ENCODE measurements around the gene POU2AF1.

DNA sequence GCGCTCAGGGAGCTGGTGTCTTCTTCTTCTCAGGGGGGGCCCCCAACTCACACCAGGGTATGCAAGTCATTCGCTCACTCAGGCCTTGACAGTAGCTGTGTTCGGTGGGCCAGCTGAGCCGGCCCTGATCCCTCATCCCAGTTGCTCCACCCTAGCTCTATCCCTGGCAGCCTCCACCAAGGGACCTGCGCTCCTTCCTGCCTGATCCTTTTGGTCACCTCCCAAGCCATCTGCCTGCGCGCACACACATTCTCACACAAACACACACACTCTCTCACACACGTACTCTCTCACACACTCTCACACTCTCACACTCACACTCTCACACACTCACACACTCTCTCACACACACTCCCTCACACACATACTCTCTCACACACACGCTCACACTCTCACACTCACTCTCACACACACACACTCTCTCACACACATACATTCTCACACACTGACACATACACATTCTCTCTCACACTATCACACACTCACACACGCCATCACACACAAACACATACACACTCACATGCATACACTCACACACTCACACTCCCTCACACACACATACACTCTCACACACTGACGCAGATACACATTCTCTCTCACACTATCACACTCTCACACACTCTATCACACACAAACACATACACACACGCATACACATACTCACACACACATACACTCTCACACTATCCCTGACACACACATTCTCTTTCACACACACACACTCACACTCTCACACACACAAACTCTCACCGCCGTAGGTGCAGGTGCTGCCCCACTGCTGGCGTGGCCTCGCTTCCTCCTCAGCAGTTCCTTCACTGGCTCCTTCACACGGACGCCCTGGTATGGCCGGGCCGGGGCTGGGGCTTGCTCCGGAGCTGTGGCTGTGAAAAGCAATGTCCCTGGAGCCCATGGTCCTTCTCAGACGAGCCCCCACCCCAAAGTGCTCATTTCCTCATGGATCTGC lies 20.8 kb downstream of the POU2AF1 start:
- TF ChIP-seq, protein P1, sequence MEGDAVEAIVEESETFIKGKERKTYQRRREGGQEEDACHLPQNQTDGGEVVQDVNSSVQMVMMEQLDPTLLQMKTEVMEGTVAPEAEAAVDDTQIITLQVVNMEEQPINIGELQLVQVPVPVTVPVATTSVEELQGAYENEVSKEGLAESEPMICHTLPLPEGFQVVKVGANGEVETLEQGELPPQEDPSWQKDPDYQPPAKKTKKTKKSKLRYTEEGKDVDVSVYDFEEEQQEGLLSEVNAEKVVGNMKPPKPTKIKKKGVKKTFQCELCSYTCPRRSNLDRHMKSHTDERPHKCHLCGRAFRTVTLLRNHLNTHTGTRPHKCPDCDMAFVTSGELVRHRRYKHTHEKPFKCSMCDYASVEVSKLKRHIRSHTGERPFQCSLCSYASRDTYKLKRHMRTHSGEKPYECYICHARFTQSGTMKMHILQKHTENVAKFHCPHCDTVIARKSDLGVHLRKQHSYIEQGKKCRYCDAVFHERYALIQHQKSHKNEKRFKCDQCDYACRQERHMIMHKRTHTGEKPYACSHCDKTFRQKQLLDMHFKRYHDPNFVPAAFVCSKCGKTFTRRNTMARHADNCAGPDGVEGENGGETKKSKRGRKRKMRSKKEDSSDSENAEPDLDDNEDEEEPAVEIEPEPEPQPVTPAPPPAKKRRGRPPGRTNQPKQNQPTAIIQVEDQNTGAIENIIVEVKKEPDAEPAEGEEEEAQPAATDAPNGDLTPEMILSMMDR (IDR thresholded peaks at IDR 0.05) = no peak
- TF ChIP-seq POLR2A (IDR thresholded peaks at IDR 0.05) (no peak), EP300 (IDR thresholded peaks at IDR 0.05) (no peak)

Data from tibial nerve (tissue), 4 donors.